Neural crest cell (in vitro differentiated cells): ENCODE measurements around the gene HOXA4. TPM values are rescaled to one million over a fixed set of nuclear protein-coding genes. Genes with fewer than 3 reads are reported as not detected.
A peak's percentile ranks its signal among the peaks of the same experiment; 100 is the strongest.

ENCODE experiments used
- DNase-seq: peaks from one replicate; pipeline ENCODE4 v3.0.0; 2021; ENCODE audit warnings: low read depth, mixed read lengths, low spot score
- H3K27ac Mint-ChIP-seq: one replicate; pipeline ENCODE4 v1.8.0; 2021; ENCODE audit warnings: mild to moderate bottlenecking, mixed read lengths; ENCODE audit not compliant: unreplicated experiment
- H3K27me3 Mint-ChIP-seq: 2 replicates; pipeline ENCODE4 v1.8.0; 2021; ENCODE audit warnings: low read depth, mild to moderate bottlenecking, mixed read lengths
- H3K36me3 Mint-ChIP-seq: 2 replicates; pipeline ENCODE4 v1.8.0; 2021; ENCODE audit warnings: low read depth, mild to moderate bottlenecking, mixed read lengths
- H3K4me1 Mint-ChIP-seq: 2 replicates; pipeline ENCODE4 v1.8.0; 2021; ENCODE audit warnings: mixed read lengths
- H3K4me3 Mint-ChIP-seq: one replicate; pipeline ENCODE4 v1.8.0; 2021; ENCODE audit warnings: mild to moderate bottlenecking, mixed read lengths
- H3K9me3 Mint-ChIP-seq: 2 replicates; pipeline ENCODE4 v1.8.0; 2021; ENCODE audit warnings: mixed read lengths
- CTCF ChIP-seq: fragments of 200-600 bp; sonication (generic); conservative IDR thresholded peaks from 2 replicates; pipeline ENCODE4 v1.5.0; 2021; ENCODE audit warnings: antibody characterized with exemption, mild to moderate bottlenecking
- total RNA-seq: library from RNA; stranded (reverse); gene quantifications from 2 replicates; pipeline ENCODE4 v1.2.1, GENCODE V29; 2021

The HOXA4 gene
- total RNA-seq, 1 donor from 2014 or later = 0.68 TPM

GRCh38 chr7:27134392-27134791 lies 3.8 kb upstream of the HOXA4 start:
- peaks cover 94% of the 10 kb centered on the region for H3K27me3 Mint-ChIP-seq

GRCh38 chr7:27133409-27134231 lies 3.1 kb upstream of the HOXA4 start:
- no peak for TF ChIP-seq CTCF
- H3K27me3 Mint-ChIP-seq = peaks cover 94% of the 10 kb centered on the region
- no peaks in the 10 kb centered on the region for H3K9me3 Mint-ChIP-seq
- peaks cover 3% of the 10 kb centered on the region for H3K36me3 Mint-ChIP-seq
- no peak overlapping the region for H3K27ac Mint-ChIP-seq
- peak overlapping the region; percentile 68 for H3K4me3 Mint-ChIP-seq
- no peak for DNase-seq
- peaks cover 4% of the 10 kb centered on the region for H3K4me1 Mint-ChIP-seq

More at GRCh38 chr7:27134392-27134791, 3.8 kb upstream of the HOXA4 start:
- DNase-seq = no peak
- H3K27ac Mint-ChIP-seq = no peak overlapping the region
- peaks cover 3% of the 10 kb centered on the region for H3K36me3 Mint-ChIP-seq
- H3K4me3 Mint-ChIP-seq = no peak overlapping the region
- H3K9me3 Mint-ChIP-seq = no peaks in the 10 kb centered on the region
- H3K4me1 Mint-ChIP-seq = peaks cover 7% of the 10 kb centered on the region
- no peak for TF ChIP-seq CTCF

- Mint-ChIP-seq H3K27me3 (peaks cover 94% of the 10 kb centered on the region), H3K4me3 (peak overlapping the region; percentile 68), H3K27ac (no peak overlapping the region), H3K36me3 (peaks cover 3% of the 10 kb centered on the region), H3K4me1 (peaks cover 4% of the 10 kb centered on the region), H3K9me3 (no peaks in the 10 kb centered on the region)
- DNase-seq = no peak
- TF ChIP-seq CTCF = no peak
Observed at GRCh38 chr7:27132978-27133377, 2.4 kb upstream of the HOXA4 start.

GRCh38 chr7:27132214-27132613 lies 1.7 kb upstream of the HOXA4 start:
- Mint-ChIP-seq H3K9me3 (no peaks in the 10 kb centered on the region), H3K27ac (no peak overlapping the region), H3K4me3 (peak overlapping the region; percentile 62), H3K36me3 (peaks cover 3% of the 10 kb centered on the region), H3K4me1 (peaks cover 4% of the 10 kb centered on the region), H3K27me3 (peaks cover 94% of the 10 kb centered on the region)
- no peak for TF ChIP-seq CTCF
- DNase-seq = no peak

GRCh38 chr7:27131390-27131819 lies 848 bp upstream of the HOXA4 start:
- DNase-seq = no peak
- Mint-ChIP-seq H3K4me1 (peaks cover 7% of the 10 kb centered on the region), H3K4me3 (peak overlapping the region; percentile 80), H3K9me3 (no peaks in the 10 kb centered on the region), H3K27me3 (peaks cover 94% of the 10 kb centered on the region), H3K36me3 (peaks cover 3% of the 10 kb centered on the region), H3K27ac (no peak overlapping the region)
- TF ChIP-seq CTCF = no peak
